ENCODE data around the gene CIDEC. TPM values are rescaled to one million over a fixed set of nuclear protein-coding genes. Genes with fewer than 3 reads are reported as not detected.

Gene CIDEC, protein sequence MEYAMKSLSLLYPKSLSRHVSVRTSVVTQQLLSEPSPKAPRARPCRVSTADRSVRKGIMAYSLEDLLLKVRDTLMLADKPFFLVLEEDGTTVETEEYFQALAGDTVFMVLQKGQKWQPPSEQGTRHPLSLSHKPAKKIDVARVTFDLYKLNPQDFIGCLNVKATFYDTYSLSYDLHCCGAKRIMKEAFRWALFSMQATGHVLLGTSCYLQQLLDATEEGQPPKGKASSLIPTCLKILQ
- total RNA-seq (10 to 100 TPM in 2 of 4 donors, 1 to 10 TPM in 2; 1.6 to 36.7 (median 8.1) TPM), polyA plus RNA-seq (100 to 1,000 TPM in 1 of 3 donors, 10 to 100 TPM in 2; 30.6 to 120 (median 71.3) TPM)

DNA sequence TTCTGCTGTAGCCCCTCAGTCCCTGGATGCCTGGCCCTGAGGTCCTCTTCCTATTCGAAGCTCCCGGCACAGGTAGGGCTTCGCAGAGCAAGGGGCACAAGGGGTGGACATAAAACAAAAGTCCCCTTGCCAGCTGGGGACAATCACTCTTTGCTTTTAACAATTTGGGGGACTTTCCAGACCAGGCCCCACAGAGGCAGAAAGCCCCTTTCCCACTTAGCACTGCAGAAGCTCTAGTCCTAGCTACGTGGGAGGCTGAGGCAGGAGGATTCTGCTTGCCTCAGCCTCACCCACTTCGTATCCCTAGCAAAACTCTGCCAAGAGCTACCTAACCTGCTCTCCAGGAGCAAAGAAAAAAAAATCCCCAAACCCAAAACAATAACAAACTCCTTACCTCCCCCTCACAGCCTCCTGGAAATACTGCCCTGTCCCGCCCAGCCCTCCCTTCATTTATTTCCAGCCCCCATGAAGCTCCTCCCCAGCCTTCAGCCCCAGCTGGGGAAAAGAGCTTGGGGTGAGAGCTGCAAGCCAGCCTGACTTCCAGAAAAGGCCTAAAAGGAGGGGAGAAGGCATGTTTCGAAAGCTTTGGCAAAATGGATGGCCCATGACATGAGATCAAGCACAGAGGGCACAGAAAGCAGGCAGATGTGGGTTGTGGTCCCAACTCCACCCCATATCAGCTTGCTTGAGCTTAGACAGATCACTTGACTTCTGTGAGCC is at the start of gene CIDEC:
TSS of gene CIDEC (minus strand) at position 424 of the 720 bp plus-strand sequence. CDS start 1,767 bp downstream, outside the sequence.
- WGBS, 2 donors = 85 to 89% methylated on average over 7 of the region's 7 CpGs
- Histone ChIP-seq H3K27me3 (no peaks in the 10 kb centered on the region), H3K36me3 (no peaks in the 10 kb centered on the region), H3K9me3 (no peaks in the 10 kb centered on the region), H3K27ac (peak within 1 kb of the TSS in 2 of 4 donors; percentile 15 to 40), H3K4me3 (no peak within 1 kb of the TSS), H3K4me1 (peaks cover 0 to 15% (median 12%) of the 10 kb centered on the region in 4 donors)
- intact Hi-C loops (cut with DNase I) = no loop called here
- DNase-seq = no peak
- no peak for TF ChIP-seq POLR2A (IDR thresholded peaks at IDR 0.05)

DNA sequence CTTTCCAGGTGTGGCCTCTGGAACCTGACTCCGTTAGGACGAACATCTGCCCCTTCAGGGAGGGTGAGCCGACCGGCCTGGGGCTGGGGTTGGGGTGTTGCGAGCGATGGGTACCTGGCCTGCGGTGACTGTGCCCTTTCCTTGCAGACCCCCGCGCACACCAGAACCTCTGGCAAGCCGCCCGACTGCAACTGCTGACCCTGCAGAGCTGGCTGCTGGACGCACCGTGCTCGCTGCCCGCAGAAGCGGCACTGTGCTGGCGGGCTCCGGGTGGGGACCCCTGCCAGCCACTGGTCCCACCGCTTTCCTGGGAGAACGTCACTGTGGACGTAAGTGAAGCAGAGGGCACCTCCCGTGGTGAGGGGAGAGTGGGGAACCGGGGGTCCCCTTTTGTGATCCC is 48.1 kb upstream of the CIDEC start:
- TF ChIP-seq CTCF (IDR thresholded peaks at IDR 0.05) = no peak
- TF ChIP-seq POLR2A (IDR thresholded peaks at IDR 0.05) = no peak
- TF ChIP-seq EP300 (IDR thresholded peaks at IDR 0.05) = no peak
- no peak for TF ChIP-seq POLR2AphosphoS5 (IDR thresholded peaks at IDR 0.05)
- no peaks in the 10 kb centered on the region for H3K27me3 ChIP-seq
- no peak overlapping the region for H3K4me3 ChIP-seq
- H3K27ac ChIP-seq = no peak overlapping the region
- H3K4me1 ChIP-seq = peaks cover 0 to 15% (median 13%) of the 10 kb centered on the region in 4 donors
- H3K9me3 ChIP-seq = no peaks in the 10 kb centered on the region
- DNase-seq = no peak
- peaks cover 20 to 70% (median 28%) of the 10 kb centered on the region in 4 donors for H3K36me3 ChIP-seq
- intact Hi-C loops (cut with DNase I) = no loop called here
- WGBS, 2 donors = 96 to 97% methylated on average over 23 of the region's 23 CpGs

DNA sequence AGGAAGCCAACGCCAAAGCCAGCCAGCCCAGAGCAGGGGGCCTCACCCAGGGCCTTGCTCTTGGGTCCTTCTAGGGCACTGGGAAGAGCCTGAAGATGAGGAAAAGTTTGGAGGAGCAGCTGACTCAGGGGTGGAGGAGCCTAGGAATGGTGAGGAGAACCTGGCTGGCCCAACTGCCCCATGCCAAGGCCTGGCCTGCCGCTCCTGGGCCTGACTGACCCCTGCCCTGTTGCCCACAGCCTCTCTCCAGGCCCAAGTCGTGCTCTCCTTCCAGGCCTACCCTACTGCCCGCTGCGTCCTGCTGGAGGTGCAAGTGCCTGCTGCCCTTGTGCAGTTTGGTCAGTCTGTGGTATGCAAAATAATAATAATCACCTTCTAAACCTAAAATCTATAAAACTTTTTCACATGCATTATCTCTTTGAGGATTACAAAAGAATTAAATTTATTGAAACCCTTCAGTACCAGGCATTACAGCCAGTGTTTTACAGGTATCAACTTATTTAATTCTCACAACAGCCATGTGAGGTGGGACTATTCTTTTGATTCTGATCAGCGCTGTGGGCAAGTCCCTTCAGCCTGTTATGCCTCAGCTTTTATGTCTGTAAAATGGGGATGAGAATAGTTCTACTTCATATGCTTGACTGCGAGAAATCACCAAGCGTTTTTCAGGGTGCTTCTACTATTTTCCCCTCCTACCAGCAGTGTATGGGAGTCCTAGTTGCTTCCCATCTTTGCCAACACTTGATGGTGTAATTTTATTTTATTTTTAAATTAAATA is 38.4 kb upstream of the CIDEC start:
- Histone ChIP-seq H3K36me3 (peaks cover 0 to 32% (median 5%) of the 10 kb centered on the region in 4 donors), H3K27me3 (no peaks in the 10 kb centered on the region), H3K4me1 (peaks cover 0 to 51% (median 44%) of the 10 kb centered on the region in 4 donors), H3K9me3 (no peaks in the 10 kb centered on the region), H3K4me3 (no peak overlapping the region), H3K27ac (peak overlapping the region in 3 of 4 donors; percentile 96 to 98 (median 97))
- DNase-seq = no peak
- WGBS, 2 donors = 95 to 96% methylated on average over 8 of the region's 8 CpGs
- TF ChIP-seq POLR2AphosphoS5 (IDR thresholded peaks at IDR 0.05) = no peak
- TF ChIP-seq CTCF (IDR thresholded peaks at IDR 0.05) = no peak
- TF ChIP-seq EP300 (IDR thresholded peaks at IDR 0.05) = no peak
- TF ChIP-seq POLR2A (IDR thresholded peaks at IDR 0.05) = no peak
- intact Hi-C loops (cut with DNase I) = no loop called here

- intact Hi-C loops (cut with DNase I) = loop anchor here (2.0 kb wide), 2 partner anchors 15 to 29 kb away; partner anchors contain the start of gene CRELD1
- WGBS, 2 donors = 70 to 79% methylated on average over 10 of the region's 10 CpGs
- Histone ChIP-seq H3K27ac (peak overlapping the region; percentile 83 to 98 (median 96)), H3K9me3 (no peaks in the 10 kb centered on the region), H3K36me3 (peaks cover 0 to 28% (median 5%) of the 10 kb centered on the region in 4 donors), H3K4me3 (peak overlapping the region in 3 of 4 donors; percentile 65 to 83 (median 72)), H3K27me3 (no peaks in the 10 kb centered on the region), H3K4me1 (peaks cover 0 to 56% (median 47%) of the 10 kb centered on the region in 4 donors)
- TF ChIP-seq POLR2A (IDR thresholded peaks at IDR 0.05) (no peak), CTCF (IDR thresholded peaks at IDR 0.05) (no peak), EP300 (IDR thresholded peaks at IDR 0.05) (no peak), POLR2AphosphoS5 (IDR thresholded peaks at IDR 0.05) (no peak)
- DNase-seq = no peak
These were observed 37.8 kb upstream of the CIDEC start for GRCh38 chr3:9917820-9918219.
